Epithelial cell of proximal tubule (primary cell): Measurements from ENCODE around the gene RUBCN. TPM values are rescaled to one million over a fixed set of nuclear protein-coding genes. Genes with fewer than 3 reads are reported as not detected.
"Not testable (repeated sequence)": the region's sequence is repeated elsewhere in the genome, so short reads cannot be mapped to it uniquely, and the experiment has no call there.

Source experiments
- DNase-seq: peaks from one replicate; pipeline ENCODE4 v3.0.0-alpha.2; 2011; ENCODE audit warnings: low read depth
- H3K4me3 ChIP-seq: 2 replicates; pipeline ENCODE4 v1.5.1; 2011; ENCODE audit warnings: low read depth, mild to moderate bottlenecking, low read length
- total RNA-seq: library from RNA; depleted of rRNA; stranded (reverse); fragments of >200 nt; gene quantifications from 2 replicates; pipeline ENCODE4 v1.2.3, GENCODE V29; 2015
- TF ChIP-seq, protein P1 (sequence below): conservative IDR thresholded peaks from 2 replicates; pipeline ENCODE4 v1.5.1; 2012; ENCODE audit warnings: low read depth, mild to moderate bottlenecking, low read length

The RUBCN gene
- total RNA-seq, 1 donor from 2014 or later, result 24.6 TPM

DNA sequence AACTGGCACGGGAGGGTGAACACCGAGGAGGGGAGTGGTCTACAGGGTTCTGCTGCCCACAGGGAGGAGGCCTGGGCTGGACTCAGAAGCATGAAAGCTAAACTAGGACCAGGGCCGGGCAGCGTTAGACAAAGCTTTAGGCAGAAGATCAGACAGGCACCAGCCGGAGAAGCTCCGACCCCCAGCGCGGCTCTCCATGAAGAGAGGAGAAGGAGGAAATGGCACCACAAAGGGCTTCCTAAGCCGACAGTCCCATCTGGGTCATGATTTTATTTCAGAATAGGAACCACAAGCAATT, 61.2 kb downstream of the RUBCN start:
- TF ChIP-seq, protein P1, sequence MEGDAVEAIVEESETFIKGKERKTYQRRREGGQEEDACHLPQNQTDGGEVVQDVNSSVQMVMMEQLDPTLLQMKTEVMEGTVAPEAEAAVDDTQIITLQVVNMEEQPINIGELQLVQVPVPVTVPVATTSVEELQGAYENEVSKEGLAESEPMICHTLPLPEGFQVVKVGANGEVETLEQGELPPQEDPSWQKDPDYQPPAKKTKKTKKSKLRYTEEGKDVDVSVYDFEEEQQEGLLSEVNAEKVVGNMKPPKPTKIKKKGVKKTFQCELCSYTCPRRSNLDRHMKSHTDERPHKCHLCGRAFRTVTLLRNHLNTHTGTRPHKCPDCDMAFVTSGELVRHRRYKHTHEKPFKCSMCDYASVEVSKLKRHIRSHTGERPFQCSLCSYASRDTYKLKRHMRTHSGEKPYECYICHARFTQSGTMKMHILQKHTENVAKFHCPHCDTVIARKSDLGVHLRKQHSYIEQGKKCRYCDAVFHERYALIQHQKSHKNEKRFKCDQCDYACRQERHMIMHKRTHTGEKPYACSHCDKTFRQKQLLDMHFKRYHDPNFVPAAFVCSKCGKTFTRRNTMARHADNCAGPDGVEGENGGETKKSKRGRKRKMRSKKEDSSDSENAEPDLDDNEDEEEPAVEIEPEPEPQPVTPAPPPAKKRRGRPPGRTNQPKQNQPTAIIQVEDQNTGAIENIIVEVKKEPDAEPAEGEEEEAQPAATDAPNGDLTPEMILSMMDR, result no peak
- no peak for DNase-seq
- no peak overlapping the region for H3K4me3 ChIP-seq

DNA sequence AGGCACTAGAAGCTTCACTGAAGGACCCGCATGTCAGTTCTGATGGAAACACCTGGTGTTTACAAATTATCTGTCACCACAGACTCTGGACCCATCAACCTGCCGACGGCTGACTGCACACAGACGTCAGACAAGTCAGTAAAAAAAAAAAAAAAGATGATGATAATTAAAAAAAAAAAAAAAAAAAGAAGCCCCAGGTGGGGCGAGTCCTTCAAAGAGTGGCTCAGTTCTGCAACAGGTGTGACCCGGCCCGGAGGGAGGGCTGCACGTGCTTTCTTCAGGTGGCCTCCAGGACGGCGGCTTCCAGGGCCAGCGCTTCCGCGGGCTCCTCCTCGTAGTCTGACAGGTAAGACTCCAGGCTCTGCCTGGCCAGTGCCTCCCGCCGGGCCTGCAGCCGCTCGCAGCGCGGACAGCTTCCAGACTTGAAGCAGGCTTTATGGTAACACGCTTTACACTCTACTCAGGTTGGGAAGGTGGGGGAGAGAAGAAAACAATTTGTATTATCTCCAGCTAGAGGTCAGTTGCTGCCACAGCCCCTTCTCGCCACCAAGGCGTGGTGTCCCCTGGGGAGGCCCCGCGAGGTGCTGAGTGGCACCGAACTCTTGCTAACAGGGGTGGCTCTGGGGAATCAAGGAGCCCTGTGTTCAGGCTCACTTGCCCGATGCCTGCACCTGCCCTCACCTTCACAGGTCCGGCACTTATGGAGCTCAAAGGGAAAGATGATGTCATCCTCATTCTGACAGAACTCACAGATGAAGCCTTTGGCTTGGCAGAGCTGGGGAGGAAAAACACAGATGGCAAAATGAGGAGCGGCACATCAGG, 61.8 kb downstream of the RUBCN start:
- H3K4me3 ChIP-seq, result no peak overlapping the region
- no peak for DNase-seq
- TF ChIP-seq, protein P1, result no peak

DNA sequence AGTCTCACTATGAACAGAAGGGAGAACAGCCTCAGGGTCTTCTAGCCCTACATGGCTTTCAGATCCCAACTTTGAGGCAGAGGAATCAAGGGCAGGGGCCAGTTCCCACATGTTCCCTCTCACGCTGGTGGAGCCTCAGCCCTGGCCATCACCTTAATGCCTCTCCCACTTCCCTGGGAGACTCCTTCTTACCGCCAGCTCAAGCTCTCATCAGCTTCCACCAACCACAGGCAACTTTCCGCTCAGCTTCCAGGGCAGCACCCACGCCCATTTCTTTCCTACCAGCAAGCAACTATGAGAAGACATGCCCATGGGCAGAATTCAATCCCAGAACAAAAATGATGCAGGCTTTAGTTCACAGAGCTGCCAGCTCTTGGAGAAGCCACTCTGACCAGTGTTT, 63.5 kb downstream of the RUBCN start:
- no peak for DNase-seq
- TF ChIP-seq, protein P1, result no peak
- H3K4me3 ChIP-seq, result no peak overlapping the region

DNA sequence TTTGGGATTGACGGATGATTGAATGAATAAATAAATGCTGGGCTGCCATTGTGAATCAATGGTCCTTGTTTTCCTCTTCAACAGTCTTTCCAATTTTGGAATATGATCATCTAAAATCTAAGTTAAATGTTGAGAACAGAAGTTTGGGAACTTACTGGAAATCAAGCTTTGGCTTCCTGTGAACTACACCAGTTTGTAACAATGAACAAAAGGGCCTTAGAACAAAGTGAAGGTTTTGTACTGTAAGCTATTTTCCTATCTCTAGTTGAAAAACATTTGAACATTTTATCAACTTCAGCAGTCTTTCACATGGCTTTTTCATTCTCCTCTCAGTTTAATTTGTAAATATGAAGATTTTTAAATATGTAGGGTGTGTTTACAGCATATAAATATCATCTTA, 66.3 kb downstream of the RUBCN start:
- H3K4me3 ChIP-seq, result no peak overlapping the region
- TF ChIP-seq, protein P1, result no peak
- no peak for DNase-seq

DNA sequence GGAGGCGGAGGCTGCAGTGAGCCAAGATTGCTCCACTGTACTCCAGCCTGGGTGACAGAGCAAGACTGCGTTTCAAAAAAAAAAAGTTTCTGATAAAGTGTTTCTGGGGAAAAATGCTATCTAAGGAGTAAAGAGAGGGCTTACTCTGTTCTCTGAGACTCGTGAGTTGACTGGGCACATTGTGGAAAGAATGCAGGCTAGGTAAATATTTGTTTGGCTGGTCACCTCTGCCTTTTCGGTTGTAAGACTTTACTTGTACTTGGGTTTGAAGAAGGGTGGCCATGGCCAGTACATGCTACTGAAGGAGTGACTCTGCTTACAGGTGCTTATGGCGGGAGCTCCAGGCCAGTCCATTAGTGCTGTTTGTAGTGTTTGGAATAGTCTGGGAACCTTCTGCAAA, 68.7 kb downstream of the RUBCN start:
- DNase-seq, result no peak
- TF ChIP-seq, protein P1, result no peak
- H3K4me3 ChIP-seq, result no peak overlapping the region

DNA sequence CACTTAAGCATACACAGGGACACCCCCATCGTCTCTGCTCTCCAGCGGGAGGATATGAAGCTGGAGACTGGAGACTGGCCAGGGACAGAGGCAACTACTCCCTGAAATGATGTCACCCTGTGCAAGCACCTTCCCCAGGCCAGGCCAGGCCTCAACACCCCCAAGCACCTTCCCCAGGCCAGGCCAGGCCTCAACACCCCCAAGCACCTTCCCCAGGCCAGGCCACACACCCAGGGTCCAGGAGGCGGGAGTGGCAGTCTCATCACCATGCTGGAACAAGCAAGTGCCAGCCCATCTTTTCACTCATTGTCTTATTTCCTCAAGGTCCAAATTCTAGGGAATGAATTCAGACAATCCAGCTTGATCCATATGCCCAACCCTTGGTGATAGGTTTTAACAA, 69.4 kb downstream of the RUBCN start:
- not testable (repeated sequence) for DNase-seq, H3K4me3 ChIP-seq

DNA sequence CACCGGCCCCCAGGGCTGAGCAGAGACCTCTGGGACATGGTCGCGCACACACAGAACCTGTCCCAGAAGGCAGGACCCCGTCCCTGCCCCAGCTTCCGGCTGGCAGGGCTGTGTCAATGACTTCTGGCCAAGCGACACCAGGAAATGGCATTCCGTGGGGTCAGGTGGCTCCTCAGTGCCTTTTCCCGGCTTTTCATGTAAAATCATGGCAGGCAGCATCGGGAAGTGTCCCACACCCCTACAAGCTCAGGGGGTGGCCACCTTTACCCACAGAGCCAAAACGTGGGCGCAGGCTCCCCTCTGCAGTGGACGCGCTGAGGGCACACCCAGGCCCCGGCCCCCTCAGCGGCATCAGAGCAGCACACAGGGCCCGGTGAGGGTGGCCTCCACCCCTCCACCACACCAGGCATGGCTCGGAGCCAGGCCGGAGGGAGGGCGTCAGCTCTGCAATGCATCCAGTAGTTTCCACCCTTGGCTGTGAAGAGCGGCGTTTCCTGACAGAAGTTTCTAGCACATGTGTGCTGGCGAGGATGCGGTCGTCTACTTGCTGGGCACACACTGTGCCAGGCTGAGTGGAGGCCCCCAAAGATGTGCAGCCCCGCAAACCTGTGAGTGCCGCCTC, 70.4 kb downstream of the RUBCN start:
- H3K4me3 ChIP-seq, DNase-seq: not testable (repeated sequence)

DNA sequence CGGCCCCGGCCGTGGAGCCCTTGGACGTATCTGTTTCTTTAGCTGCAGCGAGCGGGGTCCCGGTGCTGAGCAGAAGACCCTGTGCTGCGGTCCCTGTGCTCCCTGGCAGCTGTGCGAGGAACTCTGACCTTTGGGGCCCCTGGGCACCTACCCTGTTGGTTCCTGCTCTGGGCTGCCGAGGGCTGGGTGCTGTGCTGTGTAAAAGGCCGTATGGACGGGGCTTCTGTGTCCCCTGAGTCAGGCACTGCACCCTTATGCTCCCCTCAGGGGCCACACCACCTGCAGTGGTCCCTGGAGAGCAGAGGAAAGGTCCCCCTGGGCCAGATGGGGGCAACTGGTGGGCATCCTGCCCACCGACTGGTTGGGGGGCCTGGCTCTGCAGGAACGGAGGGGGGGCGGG, 71.2 kb downstream of the RUBCN start:
- H3K4me3 ChIP-seq, DNase-seq: not testable (repeated sequence)

DNA sequence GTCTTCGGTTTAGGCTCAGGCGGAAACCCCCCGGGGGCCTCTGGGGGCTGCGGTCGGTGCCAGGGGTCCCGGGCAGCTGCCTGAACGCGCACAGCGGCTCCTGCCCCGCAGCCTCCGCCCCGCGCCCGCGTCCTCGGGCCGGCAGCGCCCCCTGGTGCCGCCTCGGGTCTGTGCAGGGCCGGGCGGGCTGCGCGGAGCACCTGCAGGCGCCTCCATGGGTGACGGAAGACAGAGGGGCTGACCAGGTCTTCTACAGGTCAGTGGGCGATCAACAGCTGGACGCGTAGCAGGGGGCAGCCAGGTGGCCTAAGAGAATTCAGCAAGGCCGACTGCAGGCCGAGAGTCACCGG, 71.6 kb downstream of the RUBCN start:
- not testable (repeated sequence) for DNase-seq
- peak overlapping the region; percentile 35 for H3K4me3 ChIP-seq

DNA sequence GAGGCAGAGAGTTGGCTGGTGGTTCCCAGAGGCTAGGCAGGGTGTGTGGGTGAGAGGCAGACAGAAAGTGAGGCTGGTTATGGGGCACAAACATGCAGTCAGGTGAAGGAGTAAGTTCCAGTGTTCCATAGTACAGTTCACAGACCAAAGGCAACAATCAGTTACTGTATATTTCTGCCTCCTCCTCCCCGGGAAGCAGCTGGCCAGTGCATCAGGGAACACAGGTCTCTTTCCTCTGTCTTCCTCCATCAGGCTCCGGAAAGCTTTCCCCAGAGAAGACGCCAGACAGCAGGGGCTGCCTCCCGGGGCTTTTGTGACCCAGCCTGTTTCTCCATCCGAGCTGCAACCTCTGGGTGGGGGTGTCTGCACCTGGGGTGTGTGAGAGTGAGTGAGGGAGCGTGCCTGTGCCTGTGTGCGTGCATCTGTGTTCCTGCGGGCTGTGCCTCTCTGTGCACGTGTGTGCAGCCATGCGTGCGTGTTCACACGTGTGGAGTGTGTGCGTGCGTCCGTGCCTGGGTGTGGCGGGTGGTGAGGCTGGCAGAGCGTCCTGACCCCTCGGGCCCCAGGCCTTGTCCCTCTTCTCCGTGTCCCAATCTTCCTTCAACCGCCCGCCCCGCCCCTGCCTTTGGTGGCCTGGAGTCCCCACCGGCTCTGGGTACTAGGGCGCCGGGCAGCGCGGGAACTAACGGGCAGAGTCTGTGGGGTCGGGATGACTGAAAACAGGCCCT, 72.1 kb downstream of the RUBCN start:
- not testable (repeated sequence) for DNase-seq
- peak overlapping the region; percentile 35 for H3K4me3 ChIP-seq

DNA sequence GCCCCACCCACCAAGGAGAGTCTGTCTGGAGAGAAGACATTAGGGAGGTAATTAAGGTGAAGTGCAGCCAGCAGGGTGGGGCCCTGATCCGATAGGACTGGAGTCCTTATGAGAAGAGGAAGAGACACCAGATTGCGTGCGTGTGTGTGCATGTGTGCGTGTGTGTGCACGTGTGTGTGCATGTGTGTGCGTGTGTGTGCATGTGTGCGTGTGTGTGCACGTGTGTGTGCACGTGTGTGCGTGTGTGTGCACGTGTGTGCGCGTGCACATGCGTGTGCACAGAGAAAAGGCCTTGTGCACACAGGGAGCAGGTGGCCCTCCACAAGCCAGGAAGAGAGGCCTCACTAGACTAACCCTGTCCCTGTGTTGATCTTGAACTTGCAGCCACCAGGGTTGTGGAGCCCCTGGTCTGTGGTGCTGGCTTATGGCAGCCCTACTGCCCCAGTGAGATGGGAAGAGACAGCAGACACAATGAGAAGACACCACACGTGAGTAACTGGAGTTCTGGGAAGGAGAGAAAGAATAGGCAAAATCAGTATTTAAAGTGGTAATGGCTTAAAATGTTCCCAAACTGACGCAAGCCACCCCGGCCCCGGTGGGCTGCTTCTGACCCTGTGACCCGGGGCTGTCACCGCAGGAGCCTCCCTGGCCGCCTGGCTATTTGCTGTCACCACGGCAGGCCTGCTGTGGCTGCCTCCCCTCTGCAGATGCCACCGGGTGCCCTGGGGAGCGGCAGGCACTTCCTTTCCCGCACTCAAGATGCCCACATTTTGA, 73.2 kb downstream of the RUBCN start:
- H3K4me3 ChIP-seq, DNase-seq: not testable (repeated sequence)

DNA sequence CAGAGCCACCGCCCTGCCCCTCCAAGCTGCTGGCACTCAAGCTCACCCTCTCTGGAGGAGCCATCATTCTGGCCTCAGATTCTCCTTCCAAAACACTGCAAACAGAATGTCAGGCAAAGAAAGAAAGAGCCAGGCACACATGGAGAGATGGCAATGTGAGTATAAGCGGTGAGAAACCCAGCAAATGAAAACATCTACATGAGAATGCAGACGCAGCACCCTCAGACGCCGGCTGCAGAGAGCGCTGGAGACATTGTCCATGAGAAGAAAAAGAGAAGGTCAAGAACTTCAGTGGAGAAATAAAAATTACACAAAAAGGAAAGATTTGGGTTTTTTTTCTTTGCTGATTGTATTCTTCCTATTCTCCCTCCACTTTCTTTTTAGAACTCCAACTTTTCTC, 74.4 kb downstream of the RUBCN start:
- not testable (repeated sequence) for H3K4me3 ChIP-seq, DNase-seq
